Activated CD8-positive, alpha-beta memory T cell treated with anti-CD3 and anti-CD28 coated beads for 1 hour (primary cell): ENCODE measurements around the gene HOGA1.
"Not testable (repeated sequence)": the region's sequence is repeated elsewhere in the genome, so short reads cannot be mapped to it uniquely, and the experiment has no call there.

ENCODE experiments used
- DNase-seq, 2 donors: peaks; one replicate each; pipeline ENCODE4 v3.0.0-alpha.2; 2020; ENCODE audit warnings: low read depth in 1 of 2; ENCODE audit errors: extremely low read depth in 1 of 2

HOGA1 gene

GRCh38 chr10:97607095-97607636 is 23.0 kb downstream of the HOGA1 start:
- DNase-seq = no peak

- no peak for DNase-seq
These were observed 24.9 kb downstream of the HOGA1 start for GRCh38 chr10:97608991-97609561.

GRCh38 chr10:97611473-97611872 is 27.3 kb downstream of the HOGA1 start:
- DNase-seq = no peak

GRCh38 chr10:97612386-97612785 is 28.2 kb downstream of the HOGA1 start:
- no peak for DNase-seq

GRCh38 chr10:97618285-97618684 is 34.1 kb downstream of the HOGA1 start:
- no peak for DNase-seq

GRCh38 chr10:97618733-97619132 is 34.5 kb downstream of the HOGA1 start:
- DNase-seq = no peak

GRCh38 chr10:97623277-97623676 is 39.1 kb downstream of the HOGA1 start:
- no peak for DNase-seq

- DNase-seq = no peak
These were observed 43.5 kb downstream of the HOGA1 start for GRCh38 chr10:97627731-97628130.

- no peak for DNase-seq
These were observed 44.0 kb downstream of the HOGA1 start for GRCh38 chr10:97628228-97628627.

GRCh38 chr10:97629289-97629688 is 45.1 kb downstream of the HOGA1 start:
- no peak for DNase-seq

- no peak for DNase-seq
These were observed 46.9 kb downstream of the HOGA1 start for GRCh38 chr10:97631098-97631497.

GRCh38 chr10:97632949-97633884 is 49.0 kb downstream of the HOGA1 start, which contains the start of gene MORN4:
Gene MORN4 (minus strand): TSS chr10:97633500. CDS start chr10:97619653, 13,847 bp downstream.
- peak; percentile 79 to 81 for DNase-seq

GRCh38 chr10:97633921-97634320 is 49.7 kb downstream of the HOGA1 start:
- no peak for DNase-seq

GRCh38 chr10:97635577-97635976 is 51.4 kb downstream of the HOGA1 start:
- no peak for DNase-seq

- not testable (repeated sequence) for DNase-seq
These were observed 54.9 kb downstream of the HOGA1 start for GRCh38 chr10:97639090-97639489.

- DNase-seq = peak; percentile 96 to 98
These were observed 56.1 kb downstream of the HOGA1 start, which contains the start of gene PI4K2A for GRCh38 chr10:97640174-97640867. Gene PI4K2A (plus strand): TSS chr10:97640671. CDS start chr10:97640743, 72 bp downstream.

GRCh38 chr10:97640868-97641811 is 57.0 kb downstream of the HOGA1 start:
- DNase-seq = no peak

- not testable (repeated sequence) for DNase-seq
These were observed 58.4 kb downstream of the HOGA1 start for GRCh38 chr10:97642471-97643159.

GRCh38 chr10:97643441-97643985 is 59.3 kb downstream of the HOGA1 start:
- DNase-seq = no peak
